Endothelial cell of umbilical vein (primary cell): Measurements from ENCODE around the gene MID1. TPM values are rescaled to one million over a fixed set of nuclear protein-coding genes. Genes with fewer than 3 reads are reported as not detected.

Experiments used
- BruUV-seq: library from RNA; stranded (reverse); fragments of 400-500 nt; replicated peaks from 2 replicates; lab custom pipeline; 2021; lab: Mats Ljungman, UMichigan
- CTCF ChIA-PET: fragments of 300-600, 350-600 bp; sonication (Branson Sonifier 250); formaldehyde crosslinking; loops from one replicate; lab custom pipeline; 2021; ENCODE audit warnings: antibody characterized with exemption, inconsistent platforms; lab: Charles Lee
- POLR2A ChIA-PET: fragments of 300-600, 350-600 bp; sonication (Branson Sonifier 250); formaldehyde crosslinking; loops from one replicate; lab custom pipeline; 2021; ENCODE audit warnings: antibody characterized with exemption, inconsistent platforms; lab: Charles Lee
- DNase-seq: peaks from one replicate; pipeline ENCODE4 v3.0.0-alpha.2; 2011; ENCODE audit warnings: low read depth, low spot score
- FAIRE-seq: peaks from 2 replicates; lab custom pipeline; 2011; peaks lifted over from hg19 to GRCh38; lab: Jason Lieb, UNC
- H2AFZ ChIP-seq: 2 replicates; pipeline ENCODE4 v1.6.0; 2012; ENCODE audit warnings: low read depth, low read length, control low read depth, inconsistent platforms
- H3K27ac ChIP-seq: 2 replicates; pipeline ENCODE4 v1.5.1; 2011; ENCODE audit warnings: low read depth, mild to moderate bottlenecking, control low read depth, low read length, moderate library complexity; ENCODE audit not compliant: insufficient read depth
- H3K27me3 ChIP-seq, 2 experiments: 2 replicates each; pipeline versions ENCODE4 v1.6.0 to v1.6.1; 2011; ENCODE audit warnings: low read length in 2 of 2, mixed read lengths in 1 of 2; ENCODE audit not compliant: control insufficient read depth in 2 of 2, insufficient read depth in 2 of 2
- H3K36me3 ChIP-seq, 2 experiments: 2 replicates in 1 of 2; 3 replicates in 1 of 2; pipeline ENCODE4 v1.5.1; 2011; ENCODE audit warnings: low read length in 2 of 2, mild to moderate bottlenecking in 1 of 2, moderate library complexity in 1 of 2; ENCODE audit not compliant: control insufficient read depth in 2 of 2, insufficient read depth in 2 of 2; ENCODE audit errors: extremely low read depth in 1 of 2
- H3K4me1 ChIP-seq: 3 replicates; pipeline ENCODE4 v1.5.1; 2011; ENCODE audit warnings: mild to moderate bottlenecking, low read length; ENCODE audit not compliant: control insufficient read depth, insufficient read depth; ENCODE audit errors: extremely low read depth
- H3K4me2 ChIP-seq: 2 replicates; pipeline ENCODE4 v1.6.1; 2011; ENCODE audit warnings: low read length, control low read depth, mixed read lengths; ENCODE audit not compliant: insufficient read depth
- H3K4me3 ChIP-seq, 3 experiments: fragments of 200-600 bp in 1 of 3; sonication (generic), shearing (Covaris generic) in 1 of 3; replicated peaks in 1 of 3; 2 replicates each; pipeline ENCODE4 v1.5.1; 2011 to 2016; ENCODE audit warnings: control low read depth in 3 of 3, low read length in 3 of 3, mild to moderate bottlenecking in 2 of 3, inconsistent platforms in 1 of 3, low read depth in 1 of 3, moderate library complexity in 1 of 3; ENCODE audit not compliant: insufficient read depth in 1 of 3
- H3K79me2 ChIP-seq: 2 replicates; pipeline ENCODE4 v1.6.0; 2012; ENCODE audit warnings: low read length, inconsistent platforms; ENCODE audit not compliant: control insufficient read depth, insufficient read depth
- H3K9ac ChIP-seq: replicated peaks from 2 replicates; pipeline ENCODE3; 2011; ENCODE audit warnings: low read length, control low read depth; ENCODE audit not compliant: insufficient read depth; ENCODE audit errors: extremely low read depth
- H3K9me1 ChIP-seq: replicated peaks from 3 replicates; pipeline ENCODE4 v1.6.0; 2011; ENCODE audit warnings: mild to moderate bottlenecking, low read length; ENCODE audit not compliant: control insufficient read depth, insufficient read depth; ENCODE audit errors: extremely low read depth
- H3K9me3 ChIP-seq: replicated peaks from 2 replicates; pipeline ENCODE4 v1.5.1; 2012; ENCODE audit warnings: low read length, inconsistent platforms; ENCODE audit not compliant: control insufficient read depth, insufficient read depth
- H4K20me1 ChIP-seq: replicated peaks from 2 replicates; pipeline ENCODE3; 2011; ENCODE audit warnings: mild to moderate bottlenecking, low read length; ENCODE audit not compliant: control insufficient read depth, insufficient read depth; ENCODE audit errors: extremely low read depth
- CTCF ChIP-seq, 2 donors: IDR thresholded peaks; 1 replicate in 1 of 2; 2 replicates in 1 of 2; pipeline ENCODE4 v1.5.1; 2011; ENCODE audit warnings: low read length in 2 of 2, mild to moderate bottlenecking in 2 of 2, moderate library complexity in 2 of 2, control low read depth in 1 of 2, inconsistent platforms in 1 of 2, low read depth in 1 of 2; ENCODE audit not compliant: insufficient read depth in 1 of 2; ENCODE audit errors: extremely low read depth in 1 of 2
- EZH2 ChIP-seq: IDR thresholded peaks from 2 replicates; pipeline ENCODE4 v1.6.1; 2012; ENCODE audit warnings: borderline replicate concordance, low read depth, mild to moderate bottlenecking, moderate library complexity, low read length, inconsistent platforms; ENCODE audit not compliant: severe bottlenecking
- FOS ChIP-seq: IDR thresholded peaks from 2 replicates; pipeline ENCODE4 v1.6.1; 2011; ENCODE audit warnings: mild to moderate bottlenecking, low read length, moderate library complexity, borderline replicate concordance; ENCODE audit not compliant: insufficient read depth
- GATA2 ChIP-seq: IDR thresholded peaks from 2 replicates; pipeline ENCODE4 v1.7.0; 2011; ENCODE audit warnings: low read depth, mild to moderate bottlenecking, moderate library complexity, mixed read lengths, low read length; ENCODE audit not compliant: insufficient read length, insufficient read depth
- JUN ChIP-seq: IDR thresholded peaks from 2 replicates; pipeline ENCODE4 v1.6.1; 2011; ENCODE audit warnings: borderline replicate concordance, low read depth; ENCODE audit not compliant: insufficient read length, insufficient read depth
- MAX ChIP-seq: IDR thresholded peaks from 2 replicates; pipeline ENCODE4 v1.6.1; 2011; ENCODE audit not compliant: insufficient read depth, insufficient read length
- MYC ChIP-seq: IDR thresholded peaks from one replicate; pipeline ENCODE4 v1.6.1; 2011; ENCODE audit warnings: mild to moderate bottlenecking, low read depth, low read length
- POLR2A ChIP-seq: IDR thresholded peaks from 2 replicates; pipeline ENCODE4 v1.6.1; 2012; ENCODE audit warnings: low read depth, mild to moderate bottlenecking, control low read depth, low read length
- POLR2AphosphoS5 ChIP-seq: IDR thresholded peaks from 2 replicates; pipeline ENCODE4 v1.6.1; 2012; ENCODE audit warnings: low read depth, mild to moderate bottlenecking, control low read depth, low read length, moderate library complexity; ENCODE audit not compliant: insufficient read depth
- dilution Hi-C: fragments of 300-500 bp; cut with MboI; formaldehyde crosslinking; loops from one replicate; pipeline ENCODE4 v1.15.0; 2019; ENCODE audit warnings: low sequenced_read_pairs; ENCODE audit not compliant: extremely low pct_ligation_motif_present
- intact Hi-C: fragments of 100-400 bp; cut with micrococcal nuclease; formaldehyde crosslinking; loops from one replicate; pipeline ENCODE4 v1.10.0; 2022
- polyA plus RNA-seq, 4 experiments: library from polyadenylated mRNA; depleted of rRNA in 3 of 4; stranded (reverse) in 3 of 4; unstranded in 1 of 4; fragments of >200 nt; gene quantifications; 2 replicates each; pipeline versions ENCODE4 v1.2.1 to v1.2.3, GENCODE V29; 2011 to 2012; ENCODE audit warnings: missing spikeins in 1 of 4
- total RNA-seq: library from RNA; stranded (reverse); gene quantifications from 2 replicates; pipeline ENCODE4 v1.2.3, GENCODE V29; 2021

MID1 gene
- total and polyA plus RNA-seq, 2 donors (not counting 3 experiments of a cell fraction or from before 2014, with no cell fraction given): 21.3 to 29.8 TPM

- Histone ChIP-seq H3K9ac (no peak overlapping the region), H2AFZ (no peak overlapping the region), H3K4me1 (peaks cover 16% of the 10 kb centered on the region), H3K79me2 (no peaks in the 10 kb centered on the region), H3K4me3 (no peak overlapping the region), H3K36me3 (no peaks in the 10 kb centered on the region), H4K20me1 (no peaks in the 10 kb centered on the region), H3K9me3 (no peaks in the 10 kb centered on the region), H3K4me2 (no peak overlapping the region), H3K27ac (no peak overlapping the region), H3K9me1 (no peaks in the 10 kb centered on the region), H3K27me3 (no peaks in the 10 kb centered on the region)
- no TSS peak for BruUV-seq
- TF ChIP-seq MAX (no peak), FOS (no peak), POLR2AphosphoS5 (no peak)
- no peak for FAIRE-seq
- ChIA-PET POLR2A (no interaction called here), CTCF (no interaction called here)
- dilution Hi-C loops: no loop called here
- intact Hi-C loops: no loop called here
- no peak for DNase-seq
These were observed 117.4 kb downstream of the MID1 start for GRCh38 chrX:10502961-10503360.

DNA sequence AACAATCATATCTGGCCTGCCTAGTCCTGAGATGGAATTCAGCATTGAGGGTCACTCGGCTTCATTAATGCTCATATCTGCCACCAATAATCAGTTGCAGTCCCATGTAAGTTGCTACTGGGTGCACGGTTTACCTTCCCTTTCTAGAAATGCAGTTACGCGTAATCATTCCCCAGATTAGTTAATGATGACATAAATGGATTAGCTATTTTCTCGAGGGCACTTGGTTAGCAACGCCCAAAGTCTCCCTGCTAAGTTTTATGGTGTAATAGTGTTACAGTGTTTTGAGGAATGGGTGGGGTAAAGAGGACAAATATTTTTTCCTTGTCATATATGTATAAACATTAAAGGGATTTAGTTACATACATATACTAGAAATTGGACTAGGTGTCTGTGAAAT is 118.8 kb downstream of the MID1 start:
- no peak for TF ChIP-seq CTCF (IDR thresholded peaks at IDR 0.05; ENCODE audit: extremely low read depth in 1 of 2, insufficient read depth in 1 of 2, low read depth in 1 of 2, low read length in 2 of 2)
- no peak for TF ChIP-seq FOS
- TF ChIP-seq POLR2A: no peak
- TF ChIP-seq MAX: no peak
- no peak for TF ChIP-seq POLR2AphosphoS5
- no peak for TF ChIP-seq EZH2
- TF ChIP-seq GATA2: no peak
- no peak for TF ChIP-seq MYC
- no peak for TF ChIP-seq JUN
- FAIRE-seq (no peak), DNase-seq (no peak)
- H4K20me1 ChIP-seq: no peaks in the 10 kb centered on the region
- H3K36me3 ChIP-seq: no peaks in the 10 kb centered on the region
- dilution Hi-C loops: no loop called here
- H3K9me1 ChIP-seq: no peaks in the 10 kb centered on the region
- no peaks in the 10 kb centered on the region for H3K9me3 ChIP-seq
- no TSS peak for BruUV-seq
- no peaks in the 10 kb centered on the region for H3K79me2 ChIP-seq
- no peak overlapping the region for H3K4me2 ChIP-seq
- no peak overlapping the region for H3K27ac ChIP-seq
- CTCF ChIA-PET: no interaction called here
- POLR2A ChIA-PET: no interaction called here
- H2AFZ ChIP-seq: no peak overlapping the region
- peaks cover 23% of the 10 kb centered on the region for H3K4me1 ChIP-seq
- H3K27me3 ChIP-seq: no peaks in the 10 kb centered on the region
- intact Hi-C loops: no loop called here
- no peak overlapping the region for H3K4me3 ChIP-seq
- no peak overlapping the region for H3K9ac ChIP-seq
